H1 (cell line): ENCODE results near the gene CEP192. TPM values are rescaled to one million over a fixed set of nuclear protein-coding genes. Genes with fewer than 3 reads are reported as not detected.

ENCODE experiments used
- CTCF ChIA-PET: fragments of 300-600 bp; sonication (Branson Sonifier 250); formaldehyde crosslinking; loops from one replicate; lab custom pipeline; 2021; ENCODE audit not compliant: partially characterized antibody; lab: Charles Lee
- POLR2A ChIA-PET: fragments of 300-600 bp; sonication (Branson Sonifier 250); formaldehyde crosslinking; loops from one replicate; lab custom pipeline; 2021; ENCODE audit warnings: inconsistent platforms; ENCODE audit not compliant: partially characterized antibody; lab: Charles Lee
- DNase-seq, 2 experiments: peaks; one replicate each; pipeline versions ENCODE4 v3.0.0 to v3.0.0-alpha.2; 2010 to 2022; ENCODE audit warnings: low spot score in 2 of 2, low read depth in 1 of 2, mixed read lengths in 1 of 2
- FAIRE-seq: peaks from 2 replicates; lab custom pipeline; 2011; peaks lifted over from hg19 to GRCh38; lab: Jason Lieb, UNC
- H2AFZ ChIP-seq: 2 replicates; pipeline ENCODE4 v1.8.1; 2012; ENCODE audit warnings: low read length, inconsistent platforms
- H2AK5ac ChIP-seq: 2 replicates; pipeline ENCODE4 v1.6.1; 2013; ENCODE audit warnings: low read depth, low read length
- H2BK120ac ChIP-seq: replicated peaks from 2 replicates; pipeline ENCODE3; 2013; ENCODE audit warnings: low read depth, low read length, inconsistent platforms
- H2BK12ac ChIP-seq: 2 replicates; pipeline ENCODE4 v1.6.1; 2013; ENCODE audit warnings: low read depth, low read length
- H2BK15ac ChIP-seq: 2 replicates; pipeline ENCODE4 v1.6.1; 2013; ENCODE audit warnings: low read length
- H2BK20ac ChIP-seq: 2 replicates; pipeline ENCODE4 v1.6.1; 2013; ENCODE audit warnings: low read length
- H2BK5ac ChIP-seq: 2 replicates; pipeline ENCODE4 v1.6.1; 2013; ENCODE audit warnings: low read depth, low read length
- H3K14ac ChIP-seq: 2 replicates; pipeline ENCODE4 v1.6.1; 2013; ENCODE audit warnings: inconsistent platforms; ENCODE audit not compliant: insufficient read length
- H3K18ac ChIP-seq: 2 replicates; pipeline ENCODE4 v1.6.1; 2013; ENCODE audit warnings: low read length; ENCODE audit errors: extremely low read depth
- H3K23ac ChIP-seq: 2 replicates; pipeline ENCODE4 v1.6.1; 2013; ENCODE audit warnings: inconsistent platforms; ENCODE audit not compliant: insufficient read length
- H3K23me2 ChIP-seq: 2 replicates; pipeline ENCODE4 v1.6.1; 2013; ENCODE audit warnings: low read depth, low read length
- H3K27ac ChIP-seq: 2 replicates; pipeline ENCODE4 v1.6.1; 2011; ENCODE audit warnings: low read depth, low read length, inconsistent platforms
- H3K27me3 ChIP-seq, 4 experiments: replicated peaks in 1 of 4; 1 replicate in 1 of 4; 2 replicates in 3 of 4; pipeline versions ENCODE4 v1.6.1 to v1.8.1; 2011 to 2013; ENCODE audit warnings: low read length in 3 of 4, mild to moderate bottlenecking in 3 of 4, inconsistent platforms in 2 of 4, mixed read lengths in 2 of 4, moderate library complexity in 1 of 4; ENCODE audit not compliant: control insufficient read depth in 3 of 4, insufficient read depth in 3 of 4; ENCODE audit errors: extremely low read depth in 1 of 4
- H3K36me3 ChIP-seq, 4 experiments: 2 replicates each; pipeline versions ENCODE4 v1.6.1 to v1.8.1; 2011 to 2013; ENCODE audit warnings: mild to moderate bottlenecking in 4 of 4, low read length in 3 of 4, moderate library complexity in 2 of 4, control low read depth in 1 of 4, inconsistent platforms in 1 of 4; ENCODE audit not compliant: insufficient read depth in 4 of 4, control insufficient read depth in 2 of 4
- H3K4ac ChIP-seq: replicated peaks from 2 replicates; pipeline ENCODE3; 2013; ENCODE audit warnings: low read length, low read depth, mixed read lengths, inconsistent platforms; ENCODE audit not compliant: insufficient read length
- H3K4me1 ChIP-seq, 4 experiments: replicated peaks in 1 of 4; 1 replicate in 1 of 4; 2 replicates in 3 of 4; pipeline versions ENCODE4 v1.6.1 to v1.8.1; 2011 to 2013; ENCODE audit warnings: low read length in 3 of 4, inconsistent platforms in 2 of 4, mixed read lengths in 1 of 4; ENCODE audit not compliant: insufficient read depth in 4 of 4, control insufficient read depth in 3 of 4
- H3K4me2 ChIP-seq, 2 experiments: 2 replicates each; pipeline versions ENCODE4 v1.6.1 to v1.8.1; 2011 to 2013; ENCODE audit warnings: low read depth in 2 of 2, low read length in 2 of 2, control low read depth in 1 of 2, inconsistent platforms in 1 of 2, mild to moderate bottlenecking in 1 of 2; ENCODE audit not compliant: insufficient read depth in 1 of 2
- H3K4me3 ChIP-seq, 4 experiments: fragments of 200-600, 300-600 bp in 1 of 4; sonication (generic), shearing (Covaris generic), sonication (Bioruptor Twin) in 1 of 4; 2 replicates each; pipeline versions ENCODE4 v1.5.1 to v1.8.1; 2011 to 2016; ENCODE audit warnings: low read length in 4 of 4, low read depth in 3 of 4, control low read depth in 2 of 4, inconsistent platforms in 2 of 4, mild to moderate bottlenecking in 2 of 4, mixed read lengths in 1 of 4, moderate library complexity in 1 of 4; ENCODE audit not compliant: insufficient read depth in 2 of 4; ENCODE audit errors: extremely low read depth in 1 of 4
- H3K56ac ChIP-seq: replicated peaks from 2 replicates; pipeline ENCODE3; 2013; ENCODE audit warnings: low read depth, mild to moderate bottlenecking, mixed read lengths, low read length, inconsistent platforms; ENCODE audit not compliant: insufficient read length
- H3K79me1 ChIP-seq: 2 replicates; pipeline ENCODE4 v1.6.1; 2013; ENCODE audit warnings: low read depth, low read length, control low read depth
- H3K79me2 ChIP-seq, 2 experiments: 2 replicates each; pipeline versions ENCODE4 v1.6.1 to v1.8.1; 2012 to 2013; ENCODE audit warnings: low read length in 2 of 2, mild to moderate bottlenecking in 2 of 2, inconsistent platforms in 1 of 2; ENCODE audit not compliant: insufficient read depth in 2 of 2, control insufficient read depth in 1 of 2
- H3K9ac ChIP-seq, 4 experiments: replicated peaks in 1 of 4; 1 replicate in 1 of 4; 2 replicates in 3 of 4; pipeline versions ENCODE4 v1.6.1 to v1.8.1; 2011 to 2013; ENCODE audit warnings: low read depth in 3 of 4, low read length in 3 of 4, control low read depth in 2 of 4, mild to moderate bottlenecking in 2 of 4, moderate library complexity in 2 of 4, inconsistent platforms in 1 of 4; ENCODE audit errors: extremely low read depth in 1 of 4
- H3K9me3 ChIP-seq, 2 experiments: 2 replicates each; pipeline versions ENCODE4 v1.6.1 to v1.8.1; 2012 to 2013; ENCODE audit warnings: mild to moderate bottlenecking in 2 of 2, moderate library complexity in 2 of 2, control low read depth in 1 of 2, inconsistent platforms in 1 of 2, low read depth in 1 of 2, low read length in 1 of 2, mixed read lengths in 1 of 2; ENCODE audit not compliant: insufficient read depth in 2 of 2
- H4K20me1 ChIP-seq, 2 experiments: replicated peaks in 1 of 2; 2 replicates each; pipeline versions ENCODE3 to v1.8.1; 2011 to 2013; ENCODE audit warnings: inconsistent platforms in 2 of 2, low read length in 2 of 2, mild to moderate bottlenecking in 1 of 2; ENCODE audit not compliant: insufficient read depth in 2 of 2, control insufficient read depth in 1 of 2
- H4K5ac ChIP-seq: 2 replicates; pipeline ENCODE4 v1.6.1; 2013; ENCODE audit warnings: low read length, low read depth, mixed read lengths, inconsistent platforms; ENCODE audit not compliant: insufficient read length
- H4K8ac ChIP-seq: 2 replicates; pipeline ENCODE4 v1.8.0; 2013; ENCODE audit warnings: mild to moderate bottlenecking, moderate library complexity, low read length, inconsistent platforms; ENCODE audit not compliant: insufficient read depth; ENCODE audit errors: extremely low read depth
- H4K91ac ChIP-seq: replicated peaks from 2 replicates; pipeline ENCODE3; 2013; ENCODE audit warnings: low read length, mixed read lengths, inconsistent platforms; ENCODE audit not compliant: insufficient read length
- EZH2 ChIP-seq: fragments of 200-600 bp; sonication (generic); IDR thresholded peaks from 2 replicates; pipeline ENCODE4 v1.7.1; 2012; ENCODE audit warnings: low read depth, mild to moderate bottlenecking, moderate library complexity, low read length, inconsistent platforms; ENCODE audit not compliant: severe bottlenecking
- JUN ChIP-seq: IDR thresholded peaks from 2 replicates; pipeline ENCODE4 v1.6.1; 2011; ENCODE audit warnings: low read depth, mild to moderate bottlenecking, improper control_type of control experiment, low read length
- SIX5 ChIP-seq: IDR thresholded peaks from 2 replicates; pipeline ENCODE4 v1.6.1; 2011; ENCODE audit warnings: mild to moderate bottlenecking, low read depth, low read length
- WGBS, 2 experiments: shearing (Covaris generic) in 1 of 2; methylation state at CpG; one replicate each; pipeline versions ENCODE4 v1.1.6 to v1.1.7; 2013 to 2015; ENCODE audit warnings: low lambda C conversion rate in 2 of 2, mixed read lengths in 2 of 2, inconsistent platforms in 1 of 2, low coverage in 1 of 2, missing lambda C conversion rate in 1 of 2; ENCODE audit not compliant: insufficient replicate concordance in 2 of 2, insufficient coverage in 1 of 2, insufficient read length in 1 of 2; ENCODE audit errors: extremely low coverage in 1 of 2, missing lambda C conversion rate in 1 of 2; 5-methylcytosine and 5-hydroxymethylcytosine counted together
- polyA plus RNA-seq, 7 experiments: library from polyadenylated mRNA; depleted of rRNA in 3 of 7; stranded (reverse) in 5 of 7; unstranded in 2 of 7; fragments of >200 nt in 5 of 7; fragments of 200-250 nt in 2 of 7; gene quantifications; 1 replicate in 5 of 7; 2 replicates in 1 of 7; 4 replicates in 1 of 7; pipeline versions ENCODE4 v1.2.1 to v1.2.3, GENCODE V29; 2011 to 2013; ENCODE audit warnings: missing spikeins in 2 of 7, mixed read lengths in 2 of 7
- total RNA-seq: library from RNA; stranded (reverse); fragmentation: NEBNext Ultra II Directional; extraction: Animal tissue kit (Norgen Biotek cat#: 25700); gene quantifications from 2 replicates; pipeline ENCODE4 v1.2.1, GENCODE V29; 2021
- TF ChIP-seq, protein P1 (sequence below): IDR thresholded peaks from 2 replicates; pipeline ENCODE4 v1.6.1; 2012; ENCODE audit warnings: inconsistent platforms

CEP192 gene
- total and polyA plus RNA-seq, 2 of the 8 experiments (the other 6 are each of a cell fraction or from before 2014, with no cell fraction given): 13.4 to 23.1 TPM

DNA sequence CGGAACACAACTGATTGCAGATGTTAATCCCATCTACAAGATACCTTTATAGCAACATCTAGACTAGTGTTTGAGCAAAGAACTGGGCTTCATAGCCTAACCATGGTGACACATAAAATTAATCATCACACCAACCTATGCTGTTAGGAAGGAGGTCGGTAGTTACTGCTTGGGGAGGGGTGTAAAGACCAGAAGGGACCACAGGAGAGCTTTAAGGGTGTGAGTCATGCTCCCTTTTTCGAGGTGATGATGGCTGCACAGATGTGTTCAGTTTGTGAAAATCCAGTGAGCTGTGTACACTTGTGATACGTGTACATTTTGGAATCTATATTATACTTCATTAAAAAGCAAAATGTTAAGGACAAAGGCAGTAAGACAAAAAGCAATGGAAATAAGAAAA, 47.9 kb upstream of the CEP192 start:
- TF ChIP-seq EZH2: no peak
- no peak for TF ChIP-seq SIX5
- TF ChIP-seq, protein P1, sequence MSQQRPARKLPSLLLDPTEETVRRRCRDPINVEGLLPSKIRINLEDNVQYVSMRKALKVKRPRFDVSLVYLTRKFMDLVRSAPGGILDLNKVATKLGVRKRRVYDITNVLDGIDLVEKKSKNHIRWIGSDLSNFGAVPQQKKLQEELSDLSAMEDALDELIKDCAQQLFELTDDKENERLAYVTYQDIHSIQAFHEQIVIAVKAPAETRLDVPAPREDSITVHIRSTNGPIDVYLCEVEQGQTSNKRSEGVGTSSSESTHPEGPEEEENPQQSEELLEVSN: no peak
- TF ChIP-seq JUN: no peak

More for the DNA sequence above, 47.9 kb upstream of the CEP192 start:
- Histone ChIP-seq H4K5ac (no peak overlapping the region), H3K36me3 (no peaks in the 10 kb centered on the region), H4K8ac (no peak overlapping the region), H3K14ac (no peak overlapping the region), H3K18ac (no peak overlapping the region), H2BK120ac (no peak overlapping the region), H3K79me2 (no peaks in the 10 kb centered on the region), H3K27me3 (no peaks in the 10 kb centered on the region), H3K4me2 (no peak overlapping the region), H3K9me3 (no peaks in the 10 kb centered on the region), H2BK12ac (no peak overlapping the region), H2AFZ (no peak overlapping the region), H3K79me1 (no peaks in the 10 kb centered on the region), H3K27ac (no peak overlapping the region), H3K23me2 (peaks cover 7% of the 10 kb centered on the region), H3K56ac (no peak overlapping the region), H3K23ac (no peak overlapping the region), H3K4me1 (peaks cover 0 to 3% (median under 1%) of the 10 kb centered on the region in 4 experiments; a peak in 2 of 7 replicates), H3K4me3 (no peak overlapping the region), H2BK15ac (no peak overlapping the region), H3K4ac (no peak overlapping the region), H2BK5ac (no peak overlapping the region), H4K20me1 (no peaks in the 10 kb centered on the region), H3K9ac (no peak overlapping the region), H2BK20ac (no peak overlapping the region), H2AK5ac (no peak overlapping the region), H4K91ac (no peak overlapping the region)
- 89% methylated on average over 4 of the region's 4 CpGs; no CpG with 5 or more reads in 1 of the 2 experiments for WGBS, 2 experiments
- no peak for FAIRE-seq
- DNase-seq: no peak
- ChIA-PET CTCF (interaction anchor here (1.5 to 2.9 kb wide), 4 partner anchors 9 to 216 kb away, joined by 3 to 16 read pairs (median 4); no protein-coding TSS in a partner anchor), POLR2A (interaction anchor here (0.8 to 0.9 kb wide), 2 partner anchors 18 to 174 kb away, joined by 3 read pairs; no protein-coding TSS in a partner anchor)
